Breast epithelium (tissue), 3 donors: Measurements from ENCODE around the gene ACSM5.
"Not testable (repeated sequence)": the region's sequence is repeated elsewhere in the genome, so short reads cannot be mapped to it uniquely, and the experiment has no call there.

ENCODE experiments used
- POLR2A ChIP-seq: fragments of 450-650 bp; IDR thresholded peaks from one replicate; pipeline ENCODE4 v1.6.1; 2016; ENCODE audit warnings: antibody characterized with exemption, mild to moderate bottlenecking, moderate library complexity
- POLR2AphosphoS5 ChIP-seq, 3 donors: sonication (generic); formaldehyde crosslinking; IDR thresholded peaks; one replicate each; pipeline ENCODE4 v1.6.1; 2017; ENCODE audit warnings: antibody characterized with exemption in 3 of 3
- TF ChIP-seq, protein P1 (sequence below), 3 donors: fragments of 450-650 bp; IDR thresholded peaks; one replicate each; pipeline ENCODE4 v1.5.1; 2016 to 2017; ENCODE audit warnings: antibody characterized with exemption in 3 of 3, mild to moderate bottlenecking in 3 of 3, moderate library complexity in 3 of 3

DNA sequence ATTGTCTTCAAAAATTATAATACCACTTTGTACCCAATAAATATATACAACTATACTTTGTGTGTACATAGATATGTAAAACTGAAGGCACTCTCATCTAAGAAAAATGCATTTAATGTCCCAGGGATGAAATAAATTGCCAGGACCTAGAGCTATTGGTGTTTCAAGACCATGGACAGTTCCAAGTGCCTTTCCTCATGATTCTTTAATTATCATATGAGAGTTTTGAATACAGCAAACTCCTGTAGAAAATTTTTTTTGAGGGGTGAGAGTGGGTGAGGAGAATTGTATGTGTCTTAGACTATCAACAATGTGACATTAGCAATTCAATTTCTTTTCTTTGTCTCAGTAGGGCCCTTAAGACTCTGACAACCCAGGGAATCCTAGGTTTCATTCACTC lies 59.6 kb downstream of the ACSM5 start:
- TF ChIP-seq POLR2AphosphoS5 (IDR thresholded peaks at IDR 0.05); POLR2A: not testable (repeated sequence)
- TF ChIP-seq, protein P1, sequence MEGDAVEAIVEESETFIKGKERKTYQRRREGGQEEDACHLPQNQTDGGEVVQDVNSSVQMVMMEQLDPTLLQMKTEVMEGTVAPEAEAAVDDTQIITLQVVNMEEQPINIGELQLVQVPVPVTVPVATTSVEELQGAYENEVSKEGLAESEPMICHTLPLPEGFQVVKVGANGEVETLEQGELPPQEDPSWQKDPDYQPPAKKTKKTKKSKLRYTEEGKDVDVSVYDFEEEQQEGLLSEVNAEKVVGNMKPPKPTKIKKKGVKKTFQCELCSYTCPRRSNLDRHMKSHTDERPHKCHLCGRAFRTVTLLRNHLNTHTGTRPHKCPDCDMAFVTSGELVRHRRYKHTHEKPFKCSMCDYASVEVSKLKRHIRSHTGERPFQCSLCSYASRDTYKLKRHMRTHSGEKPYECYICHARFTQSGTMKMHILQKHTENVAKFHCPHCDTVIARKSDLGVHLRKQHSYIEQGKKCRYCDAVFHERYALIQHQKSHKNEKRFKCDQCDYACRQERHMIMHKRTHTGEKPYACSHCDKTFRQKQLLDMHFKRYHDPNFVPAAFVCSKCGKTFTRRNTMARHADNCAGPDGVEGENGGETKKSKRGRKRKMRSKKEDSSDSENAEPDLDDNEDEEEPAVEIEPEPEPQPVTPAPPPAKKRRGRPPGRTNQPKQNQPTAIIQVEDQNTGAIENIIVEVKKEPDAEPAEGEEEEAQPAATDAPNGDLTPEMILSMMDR (IDR thresholded peaks at IDR 0.05) = not testable (repeated sequence)
